Ramos (cell line): Measurements from ENCODE around the gene RHBDF2.

Experiments used
- in situ Hi-C: fragments of 300-500 bp; cut with MboI; formaldehyde crosslinking; loops from one replicate; pipeline ENCODE4 v1.14.3; 2022; ENCODE audit warnings: low sequenced_read_pairs; ENCODE audit not compliant: unreplicated experiment

RHBDF2 gene

GRCh38 chr17:76469991-76470739, 31.1 kb downstream of the RHBDF2 start:
- in situ Hi-C loops = loop anchor here (5.0 kb wide), 1 partner anchor 37 kb away; no protein-coding TSS in a partner anchor

GRCh38 chr17:76469076-76469990, 31.9 kb downstream of the RHBDF2 start:
- in situ Hi-C loops = no loop called here

GRCh38 chr17:76468634-76469010, 32.6 kb downstream of the RHBDF2 start:
- in situ Hi-C loops = no loop called here

GRCh38 chr17:76467809-76468633, 33.2 kb downstream of the RHBDF2 start:
- in situ Hi-C loops = no loop called here

GRCh38 chr17:76467366-76467765, 33.9 kb downstream of the RHBDF2 start, which contains the start of gene AANAT:
Gene AANAT, plus strand, starts transcription at chr17:76467603. Its CDS starts 1,144 bp downstream, at chr17:76468747.
- in situ Hi-C loops = no loop called here

- in situ Hi-C loops = no loop called here
These were observed 34.5 kb downstream of the RHBDF2 start for GRCh38 chr17:76466775-76467130.

GRCh38 chr17:76462556-76463290, 38.5 kb downstream of the RHBDF2 start:
- in situ Hi-C loops = no loop called here

GRCh38 chr17:76461765-76462555, 39.3 kb downstream of the RHBDF2 start:
- in situ Hi-C loops = no loop called here

- in situ Hi-C loops = no loop called here
These were observed 41.5 kb downstream of the RHBDF2 start for GRCh38 chr17:76459674-76460073.

- in situ Hi-C loops = no loop called here
These were observed 42.4 kb downstream of the RHBDF2 start for GRCh38 chr17:76458580-76459490.

- in situ Hi-C loops = no loop called here
These were observed 47.8 kb downstream of the RHBDF2 start for GRCh38 chr17:76453431-76453743.

GRCh38 chr17:76452660-76453430, 48.4 kb downstream of the RHBDF2 start, which contains the start of gene UBE2O:
Gene UBE2O, minus strand, starts transcription at chr17:76453152. Its CDS starts 11 bp downstream, at chr17:76453141.
- in situ Hi-C loops = no loop called here

- in situ Hi-C loops = no loop called here
These were observed 49.0 kb downstream of the RHBDF2 start for GRCh38 chr17:76452127-76452659.

- in situ Hi-C loops = no loop called here
These were observed 49.7 kb downstream of the RHBDF2 start for GRCh38 chr17:76451506-76451905.

- in situ Hi-C loops = no loop called here
These were observed 52.1 kb downstream of the RHBDF2 start for GRCh38 chr17:76449126-76449525.

- in situ Hi-C loops = no loop called here
These were observed 53.1 kb downstream of the RHBDF2 start for GRCh38 chr17:76447931-76448652.
